HG03521 (cell line): ENCODE measurements around the gene SPEM1.

Experiments
- ATAC-seq: cut with Tn5 transposase; IDR thresholded peaks from one replicate; pipeline ENCODE4 v1.9.1; 2021; ENCODE audit warnings: mild to moderate bottlenecking, moderate library complexity; ENCODE audit not compliant: unreplicated experiment

Gene SPEM1

DNA sequence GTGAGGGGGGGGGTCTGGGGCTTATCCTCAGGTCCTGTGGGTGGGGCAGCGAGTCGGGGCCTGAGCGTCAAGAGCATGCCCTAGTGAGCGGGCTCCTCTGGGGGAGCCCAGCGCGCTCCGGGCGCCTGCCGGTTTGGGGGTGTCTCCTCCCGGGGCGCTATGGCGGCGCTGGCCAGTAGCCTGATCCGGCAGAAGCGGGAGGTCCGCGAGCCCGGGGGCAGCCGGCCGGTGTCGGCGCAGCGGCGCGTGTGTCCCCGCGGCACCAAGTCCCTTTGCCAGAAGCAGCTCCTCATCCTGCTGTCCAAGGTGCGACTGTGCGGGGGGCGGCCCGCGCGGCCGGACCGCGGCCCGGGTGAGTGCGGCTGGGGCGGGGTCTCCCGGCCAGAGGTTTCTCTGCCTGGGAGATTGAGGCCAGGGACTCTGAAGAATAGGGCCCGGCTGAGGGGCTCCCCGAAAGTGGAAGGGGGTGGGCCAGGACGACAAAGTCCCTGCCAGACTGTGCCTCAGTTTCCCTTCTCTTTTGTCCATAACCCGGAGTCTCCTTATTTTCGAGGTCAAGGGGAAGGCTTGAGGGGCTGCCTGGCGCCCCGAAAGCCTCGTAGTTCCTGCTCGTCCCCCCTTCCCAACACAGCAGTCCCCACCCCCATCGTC is 19.5 kb downstream of the SPEM1 start, which contains the start of gene FGF11:
TSS of gene FGF11 (plus strand) at position 51 of the 651 bp plus-strand sequence. CDS start at position 160, 109 bp downstream.
- ATAC-seq: no peak

DNA sequence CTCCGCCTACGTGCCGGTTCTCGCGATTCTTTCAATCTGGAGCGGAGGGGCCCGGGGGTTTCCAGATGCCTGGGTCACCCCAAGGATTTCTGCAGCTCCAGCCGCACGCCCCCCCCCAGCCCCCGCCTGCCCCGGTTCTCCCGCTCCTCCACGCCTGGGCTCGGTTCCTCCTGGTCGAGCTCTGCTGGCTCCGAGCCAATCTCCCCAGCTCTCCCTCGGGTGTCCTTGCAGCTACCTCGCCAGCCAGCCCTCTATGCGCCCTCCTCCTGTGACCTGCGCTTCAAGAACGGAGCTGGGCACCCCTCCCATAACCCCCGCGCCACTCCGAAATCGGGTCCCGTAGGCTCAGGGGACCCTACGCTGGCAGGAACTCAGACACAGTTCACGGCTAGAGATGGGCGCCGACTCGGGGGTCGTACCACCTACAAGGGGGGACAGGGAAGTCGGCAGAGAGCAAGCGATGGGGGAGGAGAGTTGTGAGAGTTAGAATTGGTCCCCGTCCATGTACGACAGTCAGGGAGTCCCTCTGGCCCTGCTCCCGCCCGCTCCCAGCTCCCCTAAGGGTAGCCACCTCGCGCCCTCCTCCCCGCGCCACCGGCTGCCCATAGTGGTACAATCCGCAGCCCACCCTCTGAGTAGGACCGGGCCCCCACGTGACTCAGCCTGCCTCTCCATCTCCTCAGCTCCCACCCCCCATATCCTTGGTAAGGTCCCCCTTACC is 20.1 kb downstream of the SPEM1 start:
- no peak for ATAC-seq

DNA sequence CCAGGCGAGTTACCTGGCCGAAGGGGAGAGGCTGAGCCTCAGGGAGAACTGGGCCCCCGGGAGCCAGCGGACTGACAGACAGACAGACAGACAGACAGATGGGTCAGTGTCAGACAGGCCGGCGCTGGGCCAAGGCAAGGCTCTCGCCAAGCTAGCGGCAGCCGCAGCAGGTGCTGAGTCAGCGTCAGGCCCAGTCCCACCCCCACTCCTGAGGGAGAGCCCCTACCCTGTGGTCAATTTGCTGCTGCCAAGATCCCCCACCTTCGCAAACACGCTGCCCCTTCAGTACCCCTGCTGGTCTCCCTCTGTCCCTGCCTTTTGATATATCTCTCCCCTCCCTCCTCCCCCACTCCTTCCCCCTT is 20.7 kb downstream of the SPEM1 start:
- ATAC-seq: no peak

DNA sequence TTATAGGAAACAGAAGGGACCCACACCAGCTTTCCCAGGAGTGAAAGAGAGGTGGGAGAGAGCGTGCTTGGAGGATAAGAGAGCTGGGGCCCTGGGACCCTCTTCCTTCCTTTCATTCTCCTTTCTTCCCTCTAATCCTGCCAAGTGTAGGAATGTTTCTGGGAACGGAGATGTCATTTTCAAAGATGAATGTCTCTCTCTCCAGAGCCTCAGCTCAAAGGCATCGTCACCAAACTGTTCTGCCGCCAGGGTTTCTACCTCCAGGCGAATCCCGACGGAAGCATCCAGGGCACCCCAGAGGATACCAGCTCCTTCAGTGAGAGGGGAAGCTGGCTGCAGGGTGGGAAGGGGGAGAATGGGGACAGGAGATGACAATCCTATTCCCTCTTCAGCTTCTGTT is 21.1 kb downstream of the SPEM1 start:
- ATAC-seq: no peak

DNA sequence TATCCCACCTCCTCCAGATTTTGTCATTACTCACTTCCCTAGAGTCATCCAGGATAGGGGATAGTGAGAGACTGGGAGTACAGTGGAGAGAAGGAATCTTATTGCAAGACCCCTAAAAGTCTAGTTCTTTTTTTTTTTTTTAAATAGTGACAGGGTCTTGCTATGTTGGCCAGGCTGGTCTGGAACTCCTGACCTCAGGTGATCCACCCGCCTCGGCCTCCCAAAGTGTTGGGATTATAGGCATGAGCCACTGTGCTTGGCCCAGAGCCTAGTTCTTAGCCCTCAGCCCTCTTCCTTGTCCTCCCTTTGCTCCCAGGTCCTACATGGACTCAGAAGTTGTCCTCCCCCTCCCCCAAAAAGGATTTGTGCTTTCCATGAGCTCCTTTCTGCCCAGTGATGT is 22.0 kb downstream of the SPEM1 start:
- no peak for ATAC-seq

DNA sequence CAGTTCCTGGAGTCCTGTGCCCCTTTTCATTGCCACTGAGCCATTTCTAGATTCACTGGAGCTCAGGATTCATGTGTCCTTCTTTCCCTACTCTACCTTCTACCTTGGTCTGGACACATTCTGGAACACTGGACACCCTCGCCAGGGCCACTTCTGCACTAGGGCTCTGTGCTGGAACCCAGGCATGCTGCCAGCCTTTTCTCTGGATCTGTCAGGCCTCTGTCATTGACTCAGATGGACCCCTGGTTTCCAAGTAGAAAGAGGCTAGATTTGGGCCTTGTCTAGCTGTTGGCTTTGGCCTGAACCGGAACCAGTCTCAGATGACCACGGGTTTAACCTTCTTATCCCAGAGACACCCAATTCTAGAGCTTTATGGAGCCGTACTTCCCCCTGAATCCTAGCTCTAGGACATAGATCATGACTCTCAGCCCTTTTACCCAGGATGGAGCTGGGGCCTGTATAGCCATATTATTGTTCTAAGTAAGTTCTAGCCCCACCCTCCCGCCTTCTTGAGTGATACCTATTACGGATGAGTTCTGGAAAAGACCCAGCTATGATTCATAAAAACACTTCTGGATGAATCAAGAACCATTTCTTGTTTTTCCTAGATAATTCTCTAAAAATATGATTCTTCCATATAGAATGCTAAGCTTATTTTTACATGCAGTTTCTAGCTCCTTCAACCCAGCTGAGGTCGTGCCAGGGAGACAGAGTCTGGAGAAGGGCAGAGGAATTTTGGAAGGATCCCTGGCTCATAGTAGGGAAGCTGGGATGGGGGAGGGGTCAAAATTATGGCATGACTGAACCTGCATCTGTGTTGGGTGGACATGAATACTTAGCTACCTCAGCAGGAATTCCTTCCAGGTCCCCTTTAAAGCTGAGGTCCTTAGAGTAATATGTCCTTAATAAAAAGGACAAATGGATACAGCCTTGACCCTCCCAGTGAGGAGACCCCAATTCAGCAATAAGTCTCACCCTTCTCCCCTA is 23.7 kb downstream of the SPEM1 start:
- ATAC-seq: no peak

DNA sequence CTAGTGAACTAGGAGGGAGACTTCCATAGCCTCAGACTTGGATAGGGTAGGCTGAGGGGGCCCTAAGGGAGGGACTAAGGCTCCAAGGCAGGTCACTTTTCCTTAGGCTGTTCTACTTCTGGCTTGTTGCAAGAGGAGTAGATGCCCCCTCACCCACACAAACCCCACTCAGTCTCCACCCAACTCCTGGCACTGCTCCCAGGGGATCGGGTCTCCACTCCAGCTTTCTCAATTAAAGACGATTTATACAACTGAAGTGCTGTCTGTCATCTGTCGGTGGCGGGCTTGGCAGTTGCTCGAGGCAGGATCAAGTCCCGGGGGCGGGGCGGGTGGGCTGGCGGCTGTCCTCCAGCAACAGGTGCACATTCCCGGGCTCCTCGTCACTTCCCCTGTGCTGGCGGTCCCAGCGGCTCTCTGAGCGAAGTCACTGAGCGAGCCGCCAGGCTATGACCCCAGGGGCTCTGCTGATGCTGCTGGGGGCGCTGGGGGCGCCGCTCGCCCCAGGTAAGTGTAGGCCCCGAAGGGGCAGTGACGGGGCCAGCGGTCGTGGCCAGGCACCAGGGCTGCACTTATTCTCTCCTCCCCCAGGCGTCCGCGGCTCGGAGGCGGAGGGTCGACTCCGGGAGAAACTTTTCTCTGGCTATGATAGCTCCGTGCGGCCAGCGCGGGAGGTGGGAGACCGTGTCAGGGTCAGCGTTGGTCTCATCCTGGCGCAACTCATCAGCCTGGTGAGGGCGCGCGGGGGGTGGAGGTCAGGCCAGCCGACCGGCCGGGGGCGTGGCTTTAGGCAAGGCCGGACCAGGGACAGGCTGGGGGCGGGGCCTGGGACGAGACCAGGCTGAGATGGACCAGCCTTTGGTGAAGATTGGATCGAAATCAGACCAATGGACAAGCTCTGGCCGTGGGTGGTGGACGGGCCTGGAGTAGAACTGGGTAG is 24.8 kb downstream of the SPEM1 start, which contains the start of gene CHRNB1:
TSS of gene CHRNB1 (plus strand) at position 380 of the 937 bp plus-strand sequence. CDS start at position 447, 67 bp downstream.
- no peak for ATAC-seq

DNA sequence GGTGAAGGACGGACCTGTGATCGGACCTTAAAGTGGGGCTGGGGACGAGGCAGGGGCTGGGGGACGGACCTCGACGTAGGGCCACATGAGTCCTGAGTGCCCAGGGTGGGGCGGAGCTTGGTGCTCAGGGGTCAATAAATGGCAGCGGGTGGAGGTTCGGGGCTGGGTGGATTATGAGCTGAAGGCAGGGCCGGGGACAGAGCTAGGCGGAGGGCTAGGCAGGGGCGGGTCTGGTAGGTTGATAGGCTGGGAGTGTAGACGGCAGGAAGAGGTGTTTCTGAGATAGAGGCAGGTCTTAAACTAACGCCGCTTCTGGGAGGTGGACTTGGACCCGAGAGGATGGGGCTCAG is 25.5 kb downstream of the SPEM1 start:
- ATAC-seq: no peak

DNA sequence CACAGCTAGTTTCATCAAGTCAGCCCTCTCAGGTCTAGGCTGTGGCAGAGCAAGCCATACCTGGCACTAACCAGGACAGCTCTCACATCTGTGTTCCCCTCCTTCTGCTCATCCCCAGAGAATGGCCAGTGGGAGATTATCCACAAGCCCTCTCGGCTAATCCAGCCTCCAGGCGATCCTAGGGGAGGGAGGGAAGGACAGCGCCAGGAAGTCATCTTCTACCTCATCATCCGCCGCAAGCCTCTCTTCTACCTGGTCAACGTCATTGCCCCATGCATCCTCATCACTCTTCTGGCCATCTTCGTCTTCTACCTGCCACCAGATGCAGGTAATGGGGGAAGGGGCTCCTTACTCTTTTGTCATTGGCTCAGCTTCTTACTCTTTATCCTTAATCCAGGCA is 28.3 kb downstream of the SPEM1 start:
- no peak for ATAC-seq

DNA sequence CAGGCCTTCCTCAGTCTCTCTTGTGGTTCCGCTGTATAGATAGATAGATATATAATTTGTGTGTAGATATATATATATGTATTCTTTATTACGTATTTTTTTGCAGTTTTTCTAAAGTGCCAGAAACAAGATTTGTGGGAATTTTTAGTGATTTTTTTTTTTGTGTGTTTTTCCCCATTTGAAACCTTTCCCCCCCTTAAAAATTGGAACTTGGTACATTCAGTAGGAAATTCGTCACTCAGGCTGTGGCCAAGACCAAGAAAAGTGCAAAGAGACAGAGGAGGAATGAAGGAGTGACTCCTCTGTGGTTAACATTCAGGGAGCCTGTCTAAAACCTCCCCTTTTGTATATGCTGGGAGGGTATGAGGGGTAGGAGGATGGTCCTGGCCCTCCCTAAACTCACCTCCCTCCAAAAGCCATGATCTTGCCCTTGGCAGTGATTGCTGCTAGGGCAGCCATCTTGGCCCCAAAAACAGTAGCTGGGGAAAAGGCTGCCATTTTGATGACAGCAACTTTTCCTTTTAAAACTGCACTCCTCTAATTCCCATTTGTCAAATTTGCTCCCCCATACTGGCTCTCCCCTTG is 39.9 kb downstream of the SPEM1 start:
- ATAC-seq: no peak

DNA sequence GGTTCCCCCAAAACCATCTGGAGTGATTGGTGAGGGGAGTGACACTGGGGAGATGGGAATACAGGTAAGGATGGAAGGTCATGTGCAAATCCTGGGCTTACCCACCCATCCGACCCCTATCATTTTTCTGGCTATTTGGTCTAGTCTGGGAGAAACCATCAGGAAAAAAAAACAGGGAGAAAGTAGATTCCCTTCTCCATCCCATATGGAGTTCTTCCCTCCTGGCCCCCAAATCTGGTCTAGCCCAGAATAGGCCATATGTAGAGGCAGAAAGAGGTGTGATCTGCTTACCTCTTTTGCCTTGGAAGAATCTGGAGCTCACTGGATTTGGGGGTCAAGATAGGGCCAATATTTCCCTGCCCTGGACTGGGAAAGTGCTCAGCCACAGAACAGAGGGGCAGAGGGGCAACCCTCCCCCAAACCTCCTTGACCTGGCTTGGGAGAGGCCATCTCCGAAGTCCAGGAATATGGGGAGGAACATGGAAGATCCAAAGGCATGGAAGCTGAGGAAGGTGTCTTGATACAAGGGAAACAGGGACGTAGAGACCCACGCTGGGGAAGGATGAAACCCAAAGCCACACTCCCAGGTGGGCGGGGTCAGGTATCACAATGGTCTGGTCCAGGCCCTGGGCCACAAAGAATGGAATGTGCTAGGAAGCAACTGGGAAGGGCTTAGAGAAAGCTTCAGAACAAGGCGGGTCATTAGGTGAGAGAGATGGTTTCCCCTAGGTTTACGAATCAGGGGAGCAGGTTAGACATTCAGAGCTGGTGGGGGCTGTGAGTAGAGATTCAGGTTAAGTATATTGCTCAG is 40.9 kb downstream of the SPEM1 start:
- ATAC-seq: no peak

DNA sequence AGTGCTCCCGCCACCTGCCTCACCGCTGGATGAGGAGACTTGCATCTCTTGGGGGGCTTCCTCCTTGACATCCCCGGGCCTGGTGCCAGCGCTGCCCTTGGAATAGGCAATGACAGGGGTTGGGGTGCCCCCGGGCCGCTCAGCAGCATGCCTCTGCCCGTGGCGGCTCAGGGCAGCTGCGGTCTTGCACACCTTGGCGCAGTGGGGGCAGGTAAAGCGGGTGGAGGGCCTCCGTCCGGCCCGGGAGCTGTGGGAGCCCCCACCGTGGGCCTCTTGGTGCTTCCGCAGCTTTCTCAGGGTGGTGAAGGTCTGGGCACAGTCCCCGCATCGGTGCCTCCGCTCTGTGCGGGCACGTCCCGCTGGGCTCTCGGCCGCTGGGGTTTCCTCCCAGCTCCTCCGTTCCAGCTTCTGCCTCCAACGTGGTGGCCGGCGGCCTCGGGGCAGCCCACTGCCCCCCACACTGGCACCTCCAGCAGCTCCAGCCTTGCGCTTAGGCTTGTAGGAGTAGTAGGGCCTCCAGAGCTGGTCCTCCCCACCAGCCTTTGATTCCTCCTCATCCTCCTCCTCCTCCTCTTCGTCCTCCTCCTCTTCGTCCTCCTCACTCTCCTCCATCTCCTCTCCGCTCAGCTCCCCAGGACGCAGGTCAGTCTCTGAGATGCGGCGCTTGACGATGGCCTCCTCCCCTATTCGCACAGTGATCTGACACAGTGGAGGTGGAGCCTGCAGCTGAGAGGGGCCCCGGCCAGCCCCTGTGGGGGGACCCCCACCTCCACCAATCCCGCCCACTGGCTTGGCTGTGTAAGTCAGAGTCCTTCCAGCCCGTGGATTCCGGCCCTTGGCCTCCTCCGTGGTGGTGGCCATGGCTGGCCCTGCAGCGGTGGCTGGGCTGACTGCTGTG is 42.6 kb downstream of the SPEM1 start:
- no peak for ATAC-seq

DNA sequence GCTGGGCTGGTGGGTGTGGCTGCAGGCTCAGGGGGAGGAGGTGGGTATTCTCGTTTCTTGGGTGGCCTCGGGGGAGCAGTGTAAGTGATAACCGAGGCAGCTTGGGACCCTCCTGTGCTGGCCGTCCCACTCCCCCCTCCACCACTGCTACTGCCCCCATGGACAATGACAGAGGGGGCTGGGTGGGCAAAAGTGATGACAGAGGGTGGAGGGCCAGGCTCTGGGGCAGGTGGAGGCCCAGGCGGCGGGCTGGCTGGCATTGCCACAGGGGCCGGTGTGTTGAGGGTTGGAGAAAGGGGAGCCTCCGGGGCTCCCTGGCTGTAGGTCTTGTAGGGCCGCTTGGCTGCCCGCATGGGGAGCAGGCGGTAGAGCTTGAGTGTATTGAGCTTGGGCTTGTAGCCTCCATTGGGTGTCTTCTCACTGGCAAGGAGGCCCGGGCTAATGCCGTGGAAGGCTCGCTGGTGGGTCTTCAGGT is 43.3 kb downstream of the SPEM1 start:
- ATAC-seq: no peak

DNA sequence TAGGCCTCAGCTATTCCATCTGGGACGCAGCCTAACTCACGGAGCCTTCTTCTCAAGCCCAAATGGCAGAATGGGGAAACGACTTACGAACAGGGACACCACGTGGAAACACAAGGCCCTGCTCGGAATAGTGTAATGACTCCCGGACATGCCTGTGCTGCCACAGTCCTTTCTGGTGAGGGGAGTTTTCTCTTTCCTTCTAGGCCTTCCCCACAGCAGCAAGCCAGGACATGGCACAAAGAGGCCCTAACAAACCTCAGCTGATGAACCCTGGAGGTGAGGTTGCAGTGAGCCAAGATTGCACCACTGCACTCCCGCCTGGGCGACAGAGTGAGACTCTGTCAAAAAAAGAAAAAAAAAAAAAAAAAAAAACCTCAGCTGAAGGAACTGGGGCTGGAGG is 44.0 kb downstream of the SPEM1 start:
- ATAC-seq: no peak

DNA sequence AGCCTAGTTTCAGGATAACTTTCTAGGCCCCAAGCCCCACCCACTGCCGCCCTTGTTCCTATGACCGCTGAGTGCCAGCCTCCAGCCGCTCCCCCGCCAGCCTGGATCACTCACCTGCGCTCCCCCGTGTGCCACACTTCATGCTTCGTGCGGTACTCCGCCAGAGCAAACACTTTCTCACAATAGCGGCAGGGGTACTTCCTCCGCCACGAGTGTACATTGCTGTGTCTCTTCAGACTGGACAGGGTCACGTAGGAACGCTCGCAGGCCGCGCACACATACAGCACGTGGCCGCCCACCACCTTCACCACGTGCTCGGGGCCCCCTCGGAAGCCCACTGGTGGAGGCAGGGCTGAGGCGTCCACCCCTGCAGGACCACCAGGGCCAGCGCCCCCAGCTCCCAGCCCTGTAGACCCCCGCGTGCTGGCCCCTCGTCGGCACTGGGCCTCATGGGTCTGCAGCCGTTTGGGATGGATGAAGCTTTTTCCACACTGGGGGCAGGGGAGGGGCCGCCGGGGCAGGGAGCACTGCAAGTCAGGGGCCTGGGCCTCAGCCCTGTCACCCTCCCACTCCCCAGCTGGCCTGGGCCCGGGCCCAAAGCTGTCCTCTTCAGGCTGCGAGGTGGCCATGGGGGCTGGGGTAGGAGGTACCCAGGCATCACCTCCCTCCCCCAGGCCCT is 45.6 kb downstream of the SPEM1 start:
- no peak for ATAC-seq

DNA sequence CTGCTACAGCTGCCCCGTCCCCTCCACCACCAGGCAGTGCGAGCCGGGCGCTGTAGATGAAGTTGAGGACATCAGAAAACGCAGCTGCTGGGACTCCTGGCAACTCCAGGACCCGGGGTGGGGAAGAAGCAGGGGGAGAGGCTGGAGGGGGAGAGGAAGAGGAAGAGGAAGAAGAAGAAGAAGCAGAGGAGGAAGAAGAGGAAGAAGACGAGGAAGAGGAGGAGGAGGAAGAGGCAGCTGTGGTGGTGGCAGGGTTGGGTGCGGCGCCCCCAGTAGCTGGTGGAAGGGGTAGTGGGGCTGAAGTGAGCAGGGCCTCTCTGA is 46.2 kb downstream of the SPEM1 start:
- no peak for ATAC-seq

DNA sequence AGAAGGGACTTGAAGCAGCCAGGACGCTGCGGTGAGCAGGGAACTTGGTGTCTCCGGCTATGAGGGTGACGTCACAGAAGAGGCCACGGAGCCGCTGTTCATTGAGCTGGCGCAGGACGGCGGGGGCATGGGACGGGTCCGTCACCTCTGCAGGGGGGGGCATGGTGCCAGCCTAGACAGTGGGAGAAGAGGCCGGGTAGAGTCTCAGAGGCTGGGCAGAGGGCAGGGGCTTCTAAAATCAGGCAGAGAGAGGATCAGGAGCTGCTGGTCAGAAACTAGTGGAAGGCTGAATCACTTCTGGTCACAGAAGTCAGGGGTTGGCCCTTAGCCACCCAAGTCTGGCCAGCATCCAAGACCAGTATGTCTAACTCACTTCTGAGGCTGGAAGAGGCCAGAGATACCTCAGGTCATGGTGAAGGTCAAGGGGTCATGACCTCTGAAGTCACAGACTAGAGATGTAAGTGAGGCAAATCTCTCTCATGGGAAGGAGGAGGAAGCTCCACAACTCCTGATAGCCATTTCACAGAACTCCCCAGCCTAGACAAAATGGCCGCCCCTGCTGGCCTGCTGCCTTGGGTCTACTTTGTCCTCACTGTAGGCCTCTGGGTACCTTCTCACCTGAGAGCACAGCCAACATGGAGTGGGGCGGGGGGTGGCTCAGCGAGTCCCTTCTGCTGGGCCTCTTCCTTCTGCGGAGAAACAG is 46.7 kb downstream of the SPEM1 start:
- no peak for ATAC-seq
